Measurements from ENCODE around the gene ADAMTSL3.

ADAMTSL3 gene

GRCh38 chr15:83626171-83626802 is 27.6 kb upstream of the ADAMTSL3 start:
- no peaks in the 10 kb centered on the region for H3K79me2 ChIP-seq (ENCODE audit: control insufficient read depth, low read length)
- H3K36me3 ChIP-seq (ENCODE audit: control insufficient read depth, low read length): no peaks in the 10 kb centered on the region
- H3K4me1 ChIP-seq (ENCODE audit: control insufficient read depth, low read length): no peaks in the 10 kb centered on the region
- H4K20me1 ChIP-seq (ENCODE audit: control insufficient read depth, insufficient read depth, low read depth, low read length): no peaks in the 10 kb centered on the region
- H3F3A ChIP-seq (ENCODE audit: control insufficient read depth, insufficient read depth): no peaks in the 10 kb centered on the region
- no peak overlapping the region for H3K4me3 ChIP-seq (ENCODE audit: low read length)
- no peaks in the 10 kb centered on the region for H3K9me3 ChIP-seq (ENCODE audit: control insufficient read depth, insufficient read depth, low read length)
- no peaks in the 10 kb centered on the region for H3K9me2 ChIP-seq (replicated peaks; ENCODE audit: control insufficient read depth, low read length)
- H3K27ac ChIP-seq (ENCODE audit: low read depth, low read length): no peak overlapping the region
- H3K4me2 ChIP-seq (ENCODE audit: low read length): no peak overlapping the region
- H3K27me3 ChIP-seq (ENCODE audit: control insufficient read depth, low read length): no peaks in the 10 kb centered on the region
- no peak for TF ChIP-seq CTCF (IDR thresholded peaks at IDR 0.05; ENCODE audit: low read depth, low read length, poor library complexity, severe bottlenecking)
- no peak for TF ChIP-seq EZH2phosphoT487 (IDR thresholded peaks at IDR 0.05; ENCODE audit: borderline replicate concordance, low read length)

GRCh38 chr15:83631534-83631933 is 22.4 kb upstream of the ADAMTSL3 start:
- Histone ChIP-seq H3K4me1 (ENCODE audit: control insufficient read depth, low read length) (no peaks in the 10 kb centered on the region), H3F3A (ENCODE audit: control insufficient read depth, insufficient read depth) (no peaks in the 10 kb centered on the region), H3K9me3 (ENCODE audit: control insufficient read depth, insufficient read depth, low read length) (no peaks in the 10 kb centered on the region), H3K79me2 (ENCODE audit: control insufficient read depth, low read length) (no peaks in the 10 kb centered on the region), H3K4me3 (ENCODE audit: low read length) (no peak overlapping the region), H4K20me1 (ENCODE audit: control insufficient read depth, insufficient read depth, low read depth, low read length) (no peaks in the 10 kb centered on the region), H3K36me3 (ENCODE audit: control insufficient read depth, low read length) (no peaks in the 10 kb centered on the region), H3K27ac (ENCODE audit: low read depth, low read length) (no peak overlapping the region), H3K27me3 (ENCODE audit: control insufficient read depth, low read length) (no peaks in the 10 kb centered on the region), H3K9me2 (replicated peaks; ENCODE audit: control insufficient read depth, low read length) (no peaks in the 10 kb centered on the region), H3K4me2 (ENCODE audit: low read length) (no peak overlapping the region)
- TF ChIP-seq EZH2phosphoT487 (IDR thresholded peaks at IDR 0.05; ENCODE audit: borderline replicate concordance, low read length) (no peak), CTCF (IDR thresholded peaks at IDR 0.05; ENCODE audit: low read depth, low read length, poor library complexity, severe bottlenecking) (no peak)

GRCh38 chr15:83643201-83643600 is 10.7 kb upstream of the ADAMTSL3 start:
- Histone ChIP-seq H3K4me3 (ENCODE audit: low read length) (no peak overlapping the region), H4K20me1 (ENCODE audit: control insufficient read depth, insufficient read depth, low read depth, low read length) (no peaks in the 10 kb centered on the region), H3F3A (ENCODE audit: control insufficient read depth, insufficient read depth) (no peaks in the 10 kb centered on the region), H3K27ac (ENCODE audit: low read depth, low read length) (no peak overlapping the region), H3K9me2 (replicated peaks; ENCODE audit: control insufficient read depth, low read length) (no peaks in the 10 kb centered on the region), H3K79me2 (ENCODE audit: control insufficient read depth, low read length) (no peaks in the 10 kb centered on the region), H3K4me1 (ENCODE audit: control insufficient read depth, low read length) (no peaks in the 10 kb centered on the region), H3K9me3 (ENCODE audit: control insufficient read depth, insufficient read depth, low read length) (no peaks in the 10 kb centered on the region), H3K36me3 (ENCODE audit: control insufficient read depth, low read length) (no peaks in the 10 kb centered on the region), H3K4me2 (ENCODE audit: low read length) (no peak overlapping the region), H3K27me3 (ENCODE audit: control insufficient read depth, low read length) (no peaks in the 10 kb centered on the region)
- TF ChIP-seq CTCF (IDR thresholded peaks at IDR 0.05; ENCODE audit: low read depth, low read length, poor library complexity, severe bottlenecking) (no peak), EZH2phosphoT487 (IDR thresholded peaks at IDR 0.05; ENCODE audit: borderline replicate concordance, low read length) (no peak)
